Thoracic aorta (tissue), 2 donors: ENCODE data around the gene GARRE1. TPM values are rescaled to one million over a fixed set of nuclear protein-coding genes. Genes with fewer than 3 reads are reported as not detected.

Source experiments
- ATAC-seq: fragments of 150-250 bp; one replicate; pipeline ENCODE4 v1.8.0; 2017; ENCODE audit warnings: low read depth; ENCODE audit not compliant: insufficient number of reproducible peaks, low FRiP score
- DNase-seq: peaks from one replicate; pipeline ENCODE4 v3.0.0-alpha.2; 2020; ENCODE audit warnings: low spot score
- H3K27ac ChIP-seq, 2 donors: fragments of 200-600 bp; sonication (generic); 1 replicate in 1 of 2; 2 replicates in 1 of 2; pipeline ENCODE4 v1.5.1; 2016; ENCODE audit warnings: mild to moderate bottlenecking in 2 of 2, moderate library complexity in 2 of 2
- H3K27me3 ChIP-seq: fragments of 200-600 bp; sonication (generic); replicated peaks from 2 replicates; pipeline ENCODE4 v1.6.0; 2016; ENCODE audit warnings: mild to moderate bottlenecking; ENCODE audit not compliant: insufficient read depth
- H3K36me3 ChIP-seq: fragments of 200-600 bp; sonication (generic); one replicate; pipeline ENCODE4 v1.5.1; 2016
- H3K4me1 ChIP-seq, 2 donors: fragments of 200-600 bp; sonication (generic); 1 replicate in 1 of 2; 2 replicates in 1 of 2; pipeline versions ENCODE4 v1.5.1 to v1.6.0; 2016; ENCODE audit warnings: low read depth in 2 of 2, mild to moderate bottlenecking in 1 of 2; ENCODE audit not compliant: control insufficient read depth in 1 of 2
- H3K4me3 ChIP-seq: fragments of 200-600 bp; sonication (generic); 2 replicates; pipeline ENCODE4 v1.5.1; 2016; ENCODE audit warnings: mild to moderate bottlenecking
- H3K9me3 ChIP-seq: fragments of 200-600 bp; sonication (generic); 2 replicates; pipeline ENCODE4 v1.5.1; 2016
- CTCF ChIP-seq: fragments of 200-600 bp; sonication (generic); IDR thresholded peaks from one replicate; pipeline ENCODE4 v1.5.1; 2019; ENCODE audit warnings: antibody characterized with exemption
- total RNA-seq, 2 donors: library from RNA; depleted of rRNA; stranded (reverse); fragments of >200 nt; gene quantifications; one replicate each; pipeline versions ENCODE4 v1.1.0 to v1.2.3, GENCODE V29; 2016

Gene GARRE1
- total RNA-seq, 2 donors from 2014 or later, result 31.4 to 37.5 TPM

- DNase-seq (no peak), ATAC-seq (no peak)
- Histone ChIP-seq H3K27ac (no peak overlapping the region), H3K4me3 (no peak overlapping the region), H3K4me1 (peaks cover 20 to 62% of the 10 kb centered on the region in 2 donors), H3K36me3 (no peaks in the 10 kb centered on the region), H3K27me3 (no peaks in the 10 kb centered on the region), H3K9me3 (no peaks in the 10 kb centered on the region)
- TF ChIP-seq CTCF, result no peak
Measured at GRCh38 chr19:34261334-34262109, 7.2 kb downstream of the GARRE1 start.

GRCh38 chr19:34263745-34264237 lies 9.4 kb downstream of the GARRE1 start:
- TF ChIP-seq CTCF, result no peak
- Histone ChIP-seq H3K4me1 (peaks cover 21 to 61% of the 10 kb centered on the region in 2 donors), H3K4me3 (no peak overlapping the region), H3K9me3 (no peaks in the 10 kb centered on the region), H3K27me3 (no peaks in the 10 kb centered on the region), H3K27ac (peak overlapping the region in 1 of 2 donors; percentile 1), H3K36me3 (no peaks in the 10 kb centered on the region)
- DNase-seq (no peak), ATAC-seq (no peak)

GRCh38 chr19:34265221-34265650 lies 10.9 kb downstream of the GARRE1 start:
- Histone ChIP-seq H3K9me3 (no peaks in the 10 kb centered on the region), H3K4me1 (peaks cover 28 to 69% of the 10 kb centered on the region in 2 donors), H3K27ac (peak overlapping the region; percentile 30 to 47), H3K36me3 (no peaks in the 10 kb centered on the region), H3K27me3 (no peaks in the 10 kb centered on the region), H3K4me3 (no peak overlapping the region)
- DNase-seq (no peak), ATAC-seq (no peak)
- TF ChIP-seq CTCF, result no peak

GRCh38 chr19:34269081-34269480 lies 14.7 kb downstream of the GARRE1 start:
- TF ChIP-seq CTCF, result no peak
- DNase-seq (no peak), ATAC-seq (no peak)
- H3K27ac ChIP-seq, result peak overlapping the region; percentile 88 to 89
- peak overlapping the region; percentile 46 for H3K4me3 ChIP-seq
- peaks cover 33 to 82% of the 10 kb centered on the region in 2 donors for H3K4me1 ChIP-seq
- H3K36me3 ChIP-seq, result no peaks in the 10 kb centered on the region
- H3K27me3 ChIP-seq, result no peaks in the 10 kb centered on the region
- no peaks in the 10 kb centered on the region for H3K9me3 ChIP-seq

GRCh38 chr19:34269489-34269888 lies 15.1 kb downstream of the GARRE1 start:
- H3K27ac ChIP-seq, result peak overlapping the region; percentile 88 to 89
- peaks cover 33 to 82% of the 10 kb centered on the region in 2 donors for H3K4me1 ChIP-seq
- ATAC-seq (no peak), DNase-seq (no peak)
- TF ChIP-seq CTCF, result no peak
- H3K4me3 ChIP-seq, result peak overlapping the region; percentile 54
- H3K9me3 ChIP-seq, result no peaks in the 10 kb centered on the region
- no peaks in the 10 kb centered on the region for H3K27me3 ChIP-seq
- no peaks in the 10 kb centered on the region for H3K36me3 ChIP-seq
